Left renal cortex interstitium (tissue), 4 donors: ENCODE data around the gene COL15A1. TPM values are rescaled to one million over a fixed set of nuclear protein-coding genes. Genes with fewer than 3 reads are reported as not detected.

Experiments
- DNase-seq, 4 donors: peaks; one replicate each; pipeline ENCODE4 v3.0.0-alpha.2; 2013; ENCODE audit warnings: low read depth in 4 of 4, low spot score in 2 of 4, missing footprints in 1 of 4
- polyA plus RNA-seq, 4 donors: library from polyadenylated mRNA; unstranded; fragments of 120-200 nt; gene quantifications; one replicate each; pipeline ENCODE4 v1.2.1, GENCODE V29; 2013; ENCODE audit not compliant: insufficient read length in 4 of 4

COL15A1 gene
- polyA plus RNA-seq, 4 donors: 26.8 to 37.9 (median 30.4) TPM

DNA sequence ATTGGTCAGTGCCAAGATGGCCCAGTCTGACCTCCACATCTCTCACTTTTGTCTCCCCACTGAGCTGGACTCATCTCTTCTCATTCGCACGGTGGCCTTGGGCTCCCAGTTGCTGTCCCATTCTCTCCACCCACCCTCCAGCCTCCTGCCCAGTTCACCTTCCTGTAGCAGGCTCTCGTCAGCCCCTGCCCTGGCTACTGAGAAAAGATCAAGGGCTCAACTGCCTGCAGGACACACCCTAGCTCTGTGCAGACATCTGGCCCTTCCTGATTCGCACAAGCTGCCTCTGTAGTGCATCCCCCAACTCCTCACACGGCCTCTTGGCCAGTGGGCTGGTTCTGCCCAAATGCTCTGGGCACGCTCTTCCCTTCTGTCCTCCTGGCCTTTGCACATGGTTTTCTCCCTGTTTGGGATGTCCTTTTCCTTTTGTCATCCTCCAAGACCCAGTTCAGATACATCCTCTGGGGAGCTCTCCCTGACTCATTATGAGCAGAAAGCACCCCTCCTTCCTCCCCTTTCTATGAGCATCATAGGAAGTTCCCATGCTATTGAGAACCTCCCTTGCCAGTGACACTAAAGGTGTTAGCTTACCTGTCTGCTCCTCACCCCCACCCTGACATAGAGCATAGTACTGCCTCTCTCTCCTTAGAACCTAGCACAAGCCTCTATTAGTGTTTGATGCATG, 82.7 kb downstream of the COL15A1 start:
- no peak for DNase-seq

DNA sequence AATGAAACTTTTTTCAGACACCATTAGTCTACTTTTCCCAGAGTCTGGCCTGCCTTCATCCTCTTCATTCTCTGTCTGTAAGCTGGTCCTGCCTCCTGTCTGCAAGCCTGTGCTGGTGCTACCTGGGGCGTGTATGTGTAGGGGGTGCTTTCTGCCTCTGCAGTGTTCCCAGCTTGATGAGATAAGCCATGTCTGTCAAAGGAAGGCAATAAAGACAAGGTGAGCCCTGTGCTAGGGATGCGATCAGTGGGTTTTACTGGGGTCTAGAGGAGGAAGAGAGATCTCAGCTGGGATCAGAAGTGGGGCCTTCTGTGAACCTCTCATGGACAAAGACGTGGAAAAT, 83.2 kb downstream of the COL15A1 start:
- DNase-seq: no peak

DNA sequence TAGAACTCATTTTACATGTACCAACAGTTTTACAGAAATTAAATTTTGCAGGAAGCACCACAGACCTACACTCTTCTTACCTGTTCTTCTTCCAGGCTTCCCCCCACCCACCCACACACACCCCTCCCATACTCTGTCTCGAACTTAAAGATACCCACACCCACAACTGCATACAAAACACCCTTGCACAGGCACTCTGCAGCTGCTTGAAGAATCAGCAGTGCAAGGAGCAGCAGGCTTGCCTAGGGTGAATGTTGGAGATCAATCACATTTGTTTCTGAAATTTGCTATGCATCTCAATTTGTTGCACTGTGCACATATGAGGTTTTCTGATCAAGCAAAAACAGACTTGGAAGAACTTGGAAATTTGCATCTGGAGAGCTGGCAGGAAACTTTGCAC, 83.7 kb downstream of the COL15A1 start:
- no peak for DNase-seq

DNA sequence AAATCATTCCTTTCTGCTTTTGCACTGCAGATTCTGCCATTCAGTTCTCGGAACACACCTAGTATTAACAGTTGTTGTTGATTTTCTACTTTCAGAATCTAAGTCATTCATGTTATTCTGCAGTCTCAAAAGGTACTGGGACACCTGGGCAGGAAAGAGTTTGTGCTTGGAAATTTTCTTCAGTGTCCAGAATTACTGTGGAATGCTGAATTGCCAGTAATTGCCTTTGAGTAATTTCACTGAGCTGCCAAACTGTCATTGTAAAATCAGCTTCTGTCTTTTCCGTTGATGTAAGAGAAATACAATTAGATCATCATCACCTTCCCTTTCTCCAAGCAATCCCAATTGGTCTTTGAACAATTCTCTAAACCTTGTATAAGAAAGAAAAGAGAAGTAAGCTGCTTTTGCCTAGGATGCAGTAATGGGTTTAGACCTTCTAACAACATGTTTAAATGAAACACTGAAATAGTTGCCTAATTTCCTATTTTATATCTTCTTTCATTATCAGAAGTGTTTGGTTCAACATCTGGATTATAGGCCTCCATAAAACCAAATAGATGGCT, 85.5 kb downstream of the COL15A1 start:
- DNase-seq: no peak

- DNase-seq: no peak
Observed at GRCh38 chr9:99030092-99030511, 86.4 kb downstream of the COL15A1 start.

DNA sequence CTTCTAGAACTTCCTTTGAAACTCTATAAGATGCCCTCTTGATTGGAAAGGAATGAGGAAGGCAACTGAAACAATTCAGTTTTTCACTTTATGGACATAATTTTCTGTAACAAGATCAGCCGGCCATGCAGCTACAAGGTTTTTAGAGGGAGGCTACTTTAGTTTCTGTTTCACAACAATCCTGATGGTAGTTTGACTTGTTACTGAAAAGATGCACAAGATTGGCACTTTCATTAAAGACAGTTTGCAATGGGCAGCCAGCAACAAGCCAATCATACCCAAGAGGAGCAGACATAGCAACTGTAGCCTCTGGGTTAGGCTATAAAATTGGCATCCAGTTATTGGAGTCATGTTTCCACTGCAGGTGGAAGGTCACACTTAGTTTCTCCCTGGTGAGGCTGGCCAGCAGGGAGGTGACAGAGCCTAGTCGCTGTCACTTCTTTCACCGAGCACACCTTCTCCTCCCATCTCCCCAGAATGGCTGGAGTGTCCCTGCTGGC, 87.0 kb downstream of the COL15A1 start:
- no peak for DNase-seq

- no peak for DNase-seq
Observed at GRCh38 chr9:99031319-99031718, 87.6 kb downstream of the COL15A1 start.

GRCh38 chr9:99031994-99032393, 88.3 kb downstream of the COL15A1 start:
- no peak for DNase-seq

DNA sequence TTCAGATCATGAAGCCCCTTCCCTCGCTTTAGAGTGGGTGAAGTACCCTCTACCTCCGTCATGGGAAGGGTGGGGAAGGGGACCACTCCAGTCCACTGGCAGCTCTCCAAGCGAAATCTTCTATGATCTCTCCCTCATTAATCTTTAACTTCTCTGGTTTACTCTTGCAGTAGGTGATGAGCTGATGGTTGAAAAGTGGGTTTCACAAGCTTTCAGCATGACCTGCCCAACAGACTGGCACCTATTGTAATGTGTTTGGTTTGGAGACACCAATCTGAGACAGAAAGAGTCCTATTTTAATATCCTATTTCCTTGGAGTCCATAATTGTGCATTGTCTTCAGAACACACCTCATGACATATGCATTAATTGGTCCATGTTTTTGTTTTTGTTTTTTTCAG, 90.4 kb downstream of the COL15A1 start:
- DNase-seq: no peak

GRCh38 chr9:99035313-99035712, 91.6 kb downstream of the COL15A1 start:
- no peak for DNase-seq

DNA sequence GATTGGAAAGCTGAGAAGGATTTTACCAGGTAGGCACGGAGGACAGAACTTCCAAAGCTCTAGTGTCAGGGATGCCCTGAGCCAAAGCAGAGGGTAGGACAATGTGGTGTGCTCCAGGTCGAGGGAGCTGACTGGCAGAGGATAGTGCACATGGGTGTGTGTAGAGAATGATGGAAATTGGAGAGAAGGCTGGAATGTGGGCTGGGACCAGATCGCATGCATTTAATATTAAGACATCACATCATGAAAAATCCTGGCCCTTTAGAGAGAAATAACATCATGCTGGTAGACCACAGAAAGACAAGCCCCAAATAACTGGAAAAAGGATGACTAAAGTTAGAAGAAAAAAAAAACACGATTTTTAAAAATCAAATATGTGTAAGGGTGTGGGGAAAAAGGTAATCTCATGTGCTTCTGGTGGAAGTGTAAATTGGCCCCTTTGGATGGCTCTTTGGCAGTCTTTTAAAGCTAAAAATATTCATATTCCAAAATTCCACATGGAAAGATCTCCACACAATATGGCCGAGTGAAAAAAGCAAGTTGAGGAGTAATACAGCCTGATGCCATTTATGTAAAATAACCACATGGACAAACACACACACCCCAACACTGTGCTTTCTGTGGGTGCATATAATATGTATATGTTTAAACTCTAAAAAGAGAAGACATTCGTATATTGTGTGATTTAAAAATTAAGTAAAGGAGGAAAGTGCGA, 94.2 kb downstream of the COL15A1 start:
- no peak for DNase-seq

- DNase-seq: no peak
Observed at GRCh38 chr9:99038484-99038820, 94.7 kb downstream of the COL15A1 start.

DNA sequence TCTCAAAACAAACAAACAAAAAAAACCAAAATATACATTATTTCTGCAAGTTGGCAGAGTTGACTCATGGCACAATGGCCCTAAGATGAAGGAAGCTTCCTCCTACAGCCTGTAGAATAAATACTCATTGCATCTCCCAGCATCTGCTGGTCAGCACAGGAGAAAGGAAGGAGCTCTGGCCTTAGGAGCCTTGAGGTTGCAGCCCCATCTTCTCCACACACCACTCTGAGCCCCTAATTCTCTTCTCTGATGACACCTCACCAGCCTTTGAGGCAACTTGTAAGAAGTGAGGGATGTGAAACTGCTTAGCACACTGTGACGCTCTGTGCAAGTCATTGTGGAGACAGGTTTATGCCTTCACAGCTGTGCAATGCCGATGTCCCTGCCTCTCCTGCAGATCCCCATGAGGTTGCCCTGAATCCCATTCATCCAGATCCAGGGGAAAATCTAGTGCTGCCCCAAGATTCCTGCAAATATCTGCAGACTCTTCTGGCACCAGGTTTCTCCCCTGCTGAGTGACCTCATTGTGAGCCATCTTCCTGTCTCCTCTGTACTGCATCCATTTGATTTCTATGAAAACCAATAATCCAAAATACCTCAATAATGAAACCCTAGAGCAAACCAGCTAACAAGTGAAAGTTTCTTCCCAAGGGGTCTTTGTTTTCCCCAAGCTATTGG, 95.9 kb downstream of the COL15A1 start:
- no peak for DNase-seq

DNA sequence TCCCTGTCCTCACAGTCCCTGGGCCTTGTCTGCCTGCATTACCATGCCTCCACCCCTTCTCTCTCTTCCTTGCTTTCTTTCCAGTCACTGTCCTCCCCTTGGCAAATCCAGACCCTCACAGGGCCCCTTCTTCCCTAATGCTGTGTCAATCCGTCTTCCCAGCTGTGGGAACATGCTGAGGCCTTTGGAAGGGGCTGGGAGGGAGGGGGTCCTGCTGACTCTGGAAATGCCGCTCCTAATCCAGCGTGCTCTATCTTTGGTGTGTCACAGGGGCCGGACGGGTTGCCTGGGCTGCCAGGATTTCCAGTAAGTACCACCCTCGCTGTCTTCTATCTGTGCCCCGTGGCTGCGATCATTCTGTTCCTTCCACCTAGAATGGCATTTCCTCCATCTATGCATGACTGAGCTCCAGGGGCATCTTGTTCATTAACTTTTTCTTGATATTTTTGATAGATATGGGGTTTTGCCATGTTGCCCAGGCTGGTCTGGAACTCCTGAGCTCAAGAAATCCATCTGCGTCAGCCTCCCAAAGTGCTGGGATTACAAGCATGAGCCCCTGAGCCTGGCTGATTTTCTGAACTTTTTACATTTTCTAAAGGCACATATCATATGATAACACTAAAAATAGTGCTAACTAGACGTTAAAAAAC, 96.7 kb downstream of the COL15A1 start:
- DNase-seq: no peak

- DNase-seq: no peak
Observed at GRCh38 chr9:99040911-99041582, 97.3 kb downstream of the COL15A1 start.

DNA sequence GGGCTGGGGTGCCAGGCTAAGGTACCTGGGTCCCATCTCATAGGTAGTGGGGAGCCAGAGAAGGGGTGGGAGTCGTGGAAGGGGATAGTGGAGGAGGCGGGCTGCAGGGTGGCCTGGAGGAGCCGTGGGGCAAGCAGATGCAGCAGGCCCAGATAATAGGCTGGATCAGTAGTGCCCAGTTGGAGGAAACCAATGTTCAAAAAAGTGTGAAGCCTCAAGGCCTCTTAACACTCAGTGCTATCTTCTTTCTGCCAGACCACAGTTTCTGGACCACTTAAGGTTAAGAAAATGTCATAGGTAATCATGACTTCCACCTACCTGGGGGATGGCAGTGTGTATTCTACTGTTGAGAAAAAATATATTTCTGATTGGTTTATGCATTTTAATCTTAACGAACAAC, 97.9 kb downstream of the COL15A1 start:
- DNase-seq: no peak

DNA sequence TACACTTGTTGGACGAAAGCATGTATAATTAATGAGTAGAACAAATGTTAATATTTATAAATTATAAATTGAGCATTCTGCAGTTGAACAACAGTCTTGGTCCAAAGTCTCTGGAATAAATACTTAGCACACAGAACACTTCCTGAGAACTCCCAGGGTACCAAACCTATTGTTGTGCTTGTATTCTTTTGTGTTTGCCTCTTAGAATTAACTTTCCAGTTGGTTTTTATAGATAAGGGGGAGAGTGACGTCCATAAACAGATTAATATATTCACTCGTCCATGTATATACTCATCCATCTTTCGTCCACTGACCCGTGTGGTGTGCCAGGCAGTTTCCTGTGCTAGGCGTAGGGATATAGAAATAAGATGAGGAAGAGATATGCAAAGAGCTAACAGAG, 98.9 kb downstream of the COL15A1 start:
- no peak for DNase-seq

GRCh38 chr9:99044827-99045226, 101.1 kb downstream of the COL15A1 start:
- DNase-seq: no peak

- DNase-seq: no peak
Observed at GRCh38 chr9:99046068-99046467, 102.4 kb downstream of the COL15A1 start.

DNA sequence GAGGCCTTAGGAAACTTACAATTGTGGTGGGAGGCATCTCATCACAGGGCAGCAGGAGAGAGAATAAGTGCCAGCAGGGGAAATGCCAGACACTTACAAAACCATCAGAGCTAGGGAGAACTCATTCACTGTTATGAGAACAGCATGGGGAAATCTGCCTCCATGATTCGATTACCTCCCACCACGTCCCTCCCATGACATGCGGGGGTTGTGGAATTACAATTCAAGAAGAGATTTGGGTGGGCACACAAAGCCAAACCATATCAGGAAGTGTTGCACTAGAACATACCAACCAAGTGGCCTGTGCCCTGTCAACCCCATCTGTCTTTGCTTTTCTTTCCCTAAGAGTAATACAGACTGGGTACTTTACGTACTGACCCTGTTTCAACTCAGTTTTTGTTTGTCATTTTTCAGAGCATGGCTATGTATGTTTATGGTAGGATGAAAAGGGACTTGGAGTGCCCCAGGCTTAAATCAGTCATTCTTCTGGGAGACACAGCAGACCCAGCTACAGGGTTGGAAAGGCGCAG, 102.9 kb downstream of the COL15A1 start:
- no peak for DNase-seq
